HepG2 (cell line): Measurements from ENCODE around the gene FGFR1OP2. TPM values are rescaled to one million over a fixed set of nuclear protein-coding genes. Genes with fewer than 3 reads are reported as not detected.
A peak's percentile ranks its signal among the peaks of the same experiment; 100 is the strongest.

ENCODE experiments used
- ATAC-seq: fragments of 200-7000 bp; cut with Tn5 transposase; 3 replicates; pipeline ENCODE4 v1.9.1; 2020; ENCODE audit warnings: mild to moderate bottlenecking, moderate library complexity
- BruUV-seq: library from RNA; stranded (reverse); fragments of 400-500 nt; replicated peaks from 2 replicates; lab custom pipeline; 2021; lab: Mats Ljungman, UMichigan
- CTCF ChIA-PET: fragments of 300-600 bp; formaldehyde crosslinking; extraction: SDS; loops from one replicate; lab custom pipeline; 2021; ENCODE audit warnings: low total read pairs, inconsistent platforms, low intra/inter-chr PET ratio; lab: Yijun Ruan, JAX
- POLR2A ChIA-PET: fragments of 350-600 bp; sonication (Branson Sonifier 250); formaldehyde crosslinking; loops from one replicate; lab custom pipeline; 2020; ENCODE audit warnings: antibody characterized with exemption, inconsistent platforms; lab: Yijun Ruan, JAX
- DNase-seq: peaks from one replicate; pipeline ENCODE4 v3.0.0-alpha.2; 2015; ENCODE audit warnings: low spot score
- FAIRE-seq: peaks from 3 replicates; lab custom pipeline; 2011; peaks lifted over from hg19 to GRCh38; lab: Jason Lieb, UNC
- H2AFZ ChIP-seq: one replicate; pipeline ENCODE4 v1.6.1; 2011; ENCODE audit warnings: low read length, inconsistent platforms
- H3K27ac ChIP-seq: fragments of 300-600 bp; 3 replicates; pipeline ENCODE4 v1.8.0; 2011; ENCODE audit warnings: mixed run types, mild to moderate bottlenecking, mixed read lengths, low read length, inconsistent platforms; ENCODE audit not compliant: insufficient read depth; ENCODE audit errors: extremely low read length
- H3K27me3 ChIP-seq, 2 experiments: fragments of 200-600 bp in 1 of 2; 2 replicates in 1 of 2; 3 replicates in 1 of 2; pipeline versions ENCODE4 v1.6.0 to v1.8.0; 2011; ENCODE audit warnings: low read length in 2 of 2, mild to moderate bottlenecking in 2 of 2, moderate library complexity in 2 of 2, inconsistent platforms in 1 of 2; ENCODE audit not compliant: insufficient read depth in 2 of 2, control insufficient read depth in 1 of 2
- H3K36me3 ChIP-seq, 2 experiments: fragments of 200-600 bp in 1 of 2; replicated peaks in 1 of 2; 2 replicates in 1 of 2; 3 replicates in 1 of 2; pipeline versions ENCODE4 v1.5.1 to v1.8.0; 2011; ENCODE audit warnings: low read length in 2 of 2, inconsistent platforms in 1 of 2; ENCODE audit not compliant: insufficient read depth in 2 of 2, control insufficient read depth in 1 of 2
- H3K4me1 ChIP-seq: 2 replicates; pipeline ENCODE4 v1.5.1; 2012; ENCODE audit warnings: low read length, inconsistent platforms; ENCODE audit not compliant: insufficient read depth
- H3K4me2 ChIP-seq: 2 replicates; pipeline ENCODE4 v1.6.0; 2011; ENCODE audit warnings: low read depth, low read length, inconsistent platforms
- H3K4me3 ChIP-seq, 3 experiments: fragments of 200-600 bp in 1 of 3; sonication (generic), shearing (Covaris generic) in 1 of 3; replicated peaks in 1 of 3; 2 replicates each; pipeline ENCODE4 v1.5.1; 2011 to 2016; ENCODE audit warnings: low read length in 3 of 3, inconsistent platforms in 2 of 3, low read depth in 2 of 3, mild to moderate bottlenecking in 2 of 3, control low read depth in 1 of 3, mixed read lengths in 1 of 3; ENCODE audit not compliant: insufficient read depth in 1 of 3
- H3K79me2 ChIP-seq: one replicate; pipeline ENCODE4 v1.6.1; 2011; ENCODE audit warnings: low read length, inconsistent platforms; ENCODE audit not compliant: insufficient read depth
- H3K9ac ChIP-seq: 2 replicates; pipeline ENCODE4 v1.6.0; 2011; ENCODE audit warnings: mild to moderate bottlenecking, low read depth, low read length, inconsistent platforms; ENCODE audit not compliant: insufficient read depth
- H3K9me3 ChIP-seq: 2 replicates; pipeline ENCODE4 v1.5.1; 2012; ENCODE audit warnings: mild to moderate bottlenecking, low read length
- H4K20me1 ChIP-seq: 2 replicates; pipeline ENCODE4 v1.6.0; 2011; ENCODE audit warnings: inconsistent platforms, mild to moderate bottlenecking, low read length, moderate library complexity; ENCODE audit not compliant: insufficient read depth
- AKAP8 ChIP-seq: sonication (generic); formaldehyde crosslinking; IDR thresholded peaks from 2 replicates; pipeline ENCODE4 v1.5.1; 2020; ENCODE audit warnings: mild to moderate bottlenecking, missing genetic modification reagents
- CEBPB ChIP-seq: IDR thresholded peaks from 2 replicates; pipeline ENCODE4 v1.6.1; 2011; ENCODE audit warnings: low read depth, low read length, improper control_type of control experiment, borderline replicate concordance
- ETV6 ChIP-seq: sonication (generic); formaldehyde crosslinking; conservative IDR thresholded peaks from 2 replicates; pipeline ENCODE4 v1.4.0; 2020; ENCODE audit warnings: missing genetic modification reagents
- MEIS1 ChIP-seq: sonication (generic); formaldehyde crosslinking; IDR thresholded peaks from 2 replicates; pipeline ENCODE4 v1.9.0; 2021; ENCODE audit warnings: mild to moderate bottlenecking, missing genetic modification reagents, moderate library complexity, borderline replicate concordance
- NR2F1 ChIP-seq, 2 experiments: fragments of 450-650 bp in 1 of 2; formaldehyde crosslinking in 1 of 2; IDR thresholded peaks; 2 replicates each; pipeline versions ENCODE4 v1.5.0 to v1.6.1; 2016 to 2020; ENCODE audit warnings: mild to moderate bottlenecking in 1 of 2, missing compliant biosample characterization in 1 of 2, missing genetic modification reagents in 1 of 2, moderate library complexity in 1 of 2
- ONECUT2 ChIP-seq: sonication (generic); formaldehyde crosslinking; IDR thresholded peaks from 2 replicates; pipeline ENCODE4 v1.4.0; 2020; ENCODE audit warnings: missing genetic modification reagents
- SAFB2 ChIP-seq: sonication (generic); formaldehyde crosslinking; IDR thresholded peaks from 2 replicates; pipeline ENCODE4 v1.5.1; 2020; ENCODE audit warnings: missing genetic modification reagents, low read depth, mild to moderate bottlenecking, borderline replicate concordance
- SALL2 ChIP-seq: sonication (generic); formaldehyde crosslinking; IDR thresholded peaks from 2 replicates; pipeline ENCODE4 v1.8.1; 2023; ENCODE audit warnings: mild to moderate bottlenecking, missing genetic modification reagents, inconsistent platforms
- SIN3B ChIP-seq: fragments of 150-350 bp; IDR thresholded peaks from 2 replicates; pipeline ENCODE4 v1.6.1; 2014; ENCODE audit warnings: low read length
- WGBS: methylation state at CpG from one replicate; pipeline ENCODE4 v1.1.6; 2017; ENCODE audit warnings: low lambda C conversion rate; 5-methylcytosine and 5-hydroxymethylcytosine counted together
- in situ Hi-C: cut with HindIII; loops from 2 replicates; pipeline ENCODE4 v1.10.0; 2017; ENCODE audit warnings: low pct_unique_long_range_greater_than_20kb; ENCODE audit not compliant: extremely low pct_ligation_motif_present
- intact Hi-C: fragments of 100-400 bp; cut with micrococcal nuclease; formaldehyde crosslinking; loops from one replicate; pipeline ENCODE4 v1.10.0; 2022; ENCODE audit not compliant: unreplicated experiment
- polyA plus RNA-seq, 8 experiments: library from polyadenylated mRNA; depleted of rRNA in 3 of 8; stranded (reverse) in 7 of 8; unstranded in 1 of 8; fragments of >200 nt; fragmentation: Illumina TruSeq in 4 of 8; extraction: Trizol in 4 of 8; gene quantifications; 2 replicates each; pipeline versions ENCODE4 v1.2.1 to v1.2.3, GENCODE V29; 2011 to 2016; ENCODE audit warnings: low read depth in 4 of 8, missing spikeins in 1 of 8, mixed read lengths in 1 of 8; ENCODE audit not compliant: insufficient read depth in 1 of 8
- total RNA-seq, 5 experiments: library from RNA; depleted of rRNA; stranded (reverse); fragments of >200 nt; fragmentation: Illumina TruSeq; extraction: Trizol; gene quantifications; 2 replicates each; pipeline ENCODE4 v1.2.3, GENCODE V29; 2016; ENCODE audit warnings: low read depth in 1 of 5
- TF ChIP-seq, protein P1 (sequence below): sonication (generic); formaldehyde crosslinking; IDR thresholded peaks from 2 replicates; pipeline ENCODE4 v1.5.1; 2020; ENCODE audit warnings: missing genetic modification reagents, mild to moderate bottlenecking, borderline replicate concordance
- TF ChIP-seq, protein P2 (sequence below): sonication (generic); formaldehyde crosslinking; conservative IDR thresholded peaks from 2 replicates; pipeline ENCODE4 v1.4.0; 2020; ENCODE audit warnings: missing genetic modification reagents
- TF ChIP-seq, protein P3 (sequence below): sonication (generic); formaldehyde crosslinking; IDR thresholded peaks from 2 replicates; pipeline ENCODE4 v1.4.0; 2020; ENCODE audit warnings: low read depth, missing genetic modification reagents
- TF ChIP-seq, protein P4 (sequence below): sonication (generic); formaldehyde crosslinking; IDR thresholded peaks from 2 replicates; pipeline ENCODE4 v1.5.0; 2020; ENCODE audit warnings: missing genetic modification reagents
- TF ChIP-seq, protein P5 (sequence below): sonication (generic); formaldehyde crosslinking; IDR thresholded peaks from 2 replicates; pipeline ENCODE4 v1.8.1; 2023; ENCODE audit warnings: missing genetic modification reagents, mild to moderate bottlenecking, borderline replicate concordance

Gene FGFR1OP2
- total and polyA plus RNA-seq, 2 of the 13 experiments (the other 11 are each of a cell fraction or from before 2014, with no cell fraction given): 18.3 to 38.1 TPM

DNA sequence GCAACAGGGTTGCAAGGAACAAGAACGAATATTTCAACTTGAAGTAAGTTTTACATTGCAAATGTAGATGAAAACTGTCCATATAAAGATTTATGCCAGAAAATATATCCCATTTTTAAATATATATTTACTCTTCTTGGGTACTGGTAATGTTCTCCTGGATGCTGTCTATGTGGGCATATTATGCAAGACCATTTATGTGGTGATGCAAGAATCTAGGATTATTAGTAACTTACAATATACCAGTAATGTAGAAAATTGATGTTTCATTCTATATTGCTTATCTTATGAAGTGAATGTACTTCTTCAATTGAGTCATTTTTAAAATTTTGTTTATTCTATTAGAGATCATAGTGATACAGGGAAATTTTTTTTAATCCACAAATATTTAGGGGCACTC, 25.1 kb downstream of the FGFR1OP2 start:
- no peak for ATAC-seq

DNA sequence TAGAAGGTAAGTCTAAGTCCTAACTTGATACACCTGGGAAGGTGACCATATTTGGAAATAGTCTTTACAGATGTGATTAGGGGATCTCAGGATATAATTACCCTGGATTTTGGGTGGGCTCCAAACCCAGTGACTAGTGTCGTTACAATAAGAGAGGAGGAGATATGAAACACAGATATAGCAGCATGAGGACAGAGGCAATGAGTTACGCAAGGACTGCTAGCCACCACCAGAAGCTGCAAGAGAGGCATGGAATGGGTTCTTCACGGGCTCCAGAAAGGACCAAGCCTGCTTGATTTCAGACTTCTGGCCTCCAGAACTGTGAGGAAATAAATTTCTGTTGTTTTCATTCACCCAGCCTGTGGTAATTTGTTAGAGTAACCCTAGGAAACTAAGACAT, 28.6 kb downstream of the FGFR1OP2 start:
- DNase-seq: no peak
- no peak overlapping the region for H3K27ac ChIP-seq
- intact Hi-C loops: no loop called here
- H3K36me3 ChIP-seq: peaks cover 0 to 11% of the 10 kb centered on the region in 2 experiments; a peak in 2 of 5 replicates
- no peak overlapping the region for H3K4me2 ChIP-seq
- H3K4me1 ChIP-seq: no peaks in the 10 kb centered on the region
- no peak for ATAC-seq
- no TSS peak for BruUV-seq
- no peaks in the 10 kb centered on the region for H3K9me3 ChIP-seq
- H3K9ac ChIP-seq: no peak overlapping the region
- ChIA-PET POLR2A (no interaction called here), CTCF (no interaction called here)
- H3K27me3 ChIP-seq: no peaks in the 10 kb centered on the region
- no peak for FAIRE-seq
- no peaks in the 10 kb centered on the region for H4K20me1 ChIP-seq
- in situ Hi-C loops: no loop called here
- H2AFZ ChIP-seq: no peak overlapping the region
- WGBS: 100% methylated on average over 3 of the region's 3 CpGs
- no peak overlapping the region for H3K4me3 ChIP-seq
- no peaks in the 10 kb centered on the region for H3K79me2 ChIP-seq
- TF ChIP-seq NR2F1 (CRISPR knock-in tag; IDR thresholded peaks at IDR 0.05) (no peak), ONECUT2 (CRISPR knock-in tag) (no peak)
- TF ChIP-seq, protein P1, sequence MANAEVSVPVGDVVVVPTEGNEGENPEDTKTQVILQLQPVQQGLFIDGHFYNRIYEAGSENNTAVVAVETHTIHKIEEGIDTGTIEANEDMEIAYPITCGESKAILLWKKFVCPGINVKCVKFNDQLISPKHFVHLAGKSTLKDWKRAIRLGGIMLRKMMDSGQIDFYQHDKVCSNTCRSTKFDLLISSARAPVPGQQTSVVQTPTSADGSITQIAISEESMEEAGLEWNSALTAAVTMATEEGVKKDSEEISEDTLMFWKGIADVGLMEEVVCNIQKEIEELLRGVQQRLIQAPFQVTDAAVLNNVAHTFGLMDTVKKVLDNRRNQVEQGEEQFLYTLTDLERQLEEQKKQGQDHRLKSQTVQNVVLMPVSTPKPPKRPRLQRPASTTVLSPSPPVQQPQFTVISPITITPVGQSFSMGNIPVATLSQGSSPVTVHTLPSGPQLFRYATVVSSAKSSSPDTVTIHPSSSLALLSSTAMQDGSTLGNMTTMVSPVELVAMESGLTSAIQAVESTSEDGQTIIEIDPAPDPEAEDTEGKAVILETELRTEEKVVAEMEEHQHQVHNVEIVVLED (CRISPR knock-in tag): no peak
- TF ChIP-seq, protein P2, sequence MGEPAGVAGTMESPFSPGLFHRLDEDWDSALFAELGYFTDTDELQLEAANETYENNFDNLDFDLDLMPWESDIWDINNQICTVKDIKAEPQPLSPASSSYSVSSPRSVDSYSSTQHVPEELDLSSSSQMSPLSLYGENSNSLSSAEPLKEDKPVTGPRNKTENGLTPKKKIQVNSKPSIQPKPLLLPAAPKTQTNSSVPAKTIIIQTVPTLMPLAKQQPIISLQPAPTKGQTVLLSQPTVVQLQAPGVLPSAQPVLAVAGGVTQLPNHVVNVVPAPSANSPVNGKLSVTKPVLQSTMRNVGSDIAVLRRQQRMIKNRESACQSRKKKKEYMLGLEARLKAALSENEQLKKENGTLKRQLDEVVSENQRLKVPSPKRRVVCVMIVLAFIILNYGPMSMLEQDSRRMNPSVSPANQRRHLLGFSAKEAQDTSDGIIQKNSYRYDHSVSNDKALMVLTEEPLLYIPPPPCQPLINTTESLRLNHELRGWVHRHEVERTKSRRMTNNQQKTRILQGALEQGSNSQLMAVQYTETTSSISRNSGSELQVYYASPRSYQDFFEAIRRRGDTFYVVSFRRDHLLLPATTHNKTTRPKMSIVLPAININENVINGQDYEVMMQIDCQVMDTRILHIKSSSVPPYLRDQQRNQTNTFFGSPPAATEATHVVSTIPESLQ: no peak
- TF ChIP-seq, protein P3, sequence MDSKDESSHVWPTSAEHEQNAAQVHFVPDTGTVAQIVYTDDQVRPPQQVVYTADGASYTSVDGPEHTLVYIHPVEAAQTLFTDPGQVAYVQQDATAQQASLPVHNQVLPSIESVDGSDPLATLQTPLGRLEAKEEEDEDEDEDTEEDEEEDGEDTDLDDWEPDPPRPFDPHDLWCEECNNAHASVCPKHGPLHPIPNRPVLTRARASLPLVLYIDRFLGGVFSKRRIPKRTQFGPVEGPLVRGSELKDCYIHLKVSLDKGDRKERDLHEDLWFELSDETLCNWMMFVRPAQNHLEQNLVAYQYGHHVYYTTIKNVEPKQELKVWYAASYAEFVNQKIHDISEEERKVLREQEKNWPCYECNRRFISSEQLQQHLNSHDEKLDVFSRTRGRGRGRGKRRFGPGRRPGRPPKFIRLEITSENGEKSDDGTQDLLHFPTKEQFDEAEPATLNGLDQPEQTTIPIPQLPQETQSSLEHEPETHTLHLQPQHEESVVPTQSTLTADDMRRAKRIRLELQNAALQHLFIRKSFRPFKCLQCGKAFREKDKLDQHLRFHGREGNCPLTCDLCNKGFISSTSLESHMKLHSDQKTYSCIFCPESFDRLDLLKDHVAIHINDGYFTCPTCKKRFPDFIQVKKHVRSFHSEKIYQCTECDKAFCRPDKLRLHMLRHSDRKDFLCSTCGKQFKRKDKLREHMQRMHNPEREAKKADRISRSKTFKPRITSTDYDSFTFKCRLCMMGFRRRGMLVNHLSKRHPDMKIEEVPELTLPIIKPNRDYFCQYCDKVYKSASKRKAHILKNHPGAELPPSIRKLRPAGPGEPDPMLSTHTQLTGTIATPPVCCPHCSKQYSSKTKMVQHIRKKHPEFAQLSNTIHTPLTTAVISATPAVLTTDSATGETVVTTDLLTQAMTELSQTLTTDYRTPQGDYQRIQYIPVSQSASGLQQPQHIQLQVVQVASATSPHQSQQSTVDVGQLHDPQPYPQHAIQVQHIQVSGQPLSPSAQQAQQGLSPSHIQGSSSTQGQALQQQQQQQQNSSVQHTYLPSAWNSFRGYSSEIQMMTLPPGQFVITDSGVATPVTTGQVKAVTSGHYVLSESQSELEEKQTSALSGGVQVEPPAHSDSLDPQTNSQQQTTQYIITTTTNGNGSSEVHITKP (CRISPR knock-in tag): no peak
- TF ChIP-seq, protein P4, sequence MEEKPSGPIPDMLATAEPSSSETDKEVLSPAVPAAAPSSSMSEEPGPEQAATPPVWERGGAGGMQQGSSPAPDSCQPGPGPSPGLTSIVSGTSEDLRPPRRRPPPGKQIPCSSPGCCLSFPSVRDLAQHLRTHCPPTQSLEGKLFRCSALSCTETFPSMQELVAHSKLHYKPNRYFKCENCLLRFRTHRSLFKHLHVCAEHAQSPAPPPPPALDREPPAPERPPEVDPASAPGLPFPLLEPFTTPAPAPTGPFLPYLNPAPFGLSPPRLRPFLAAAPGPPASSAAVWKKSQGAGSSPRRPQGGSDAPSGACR (CRISPR knock-in tag): no peak

More for the DNA sequence above, 25.1 kb downstream of the FGFR1OP2 start:
- FAIRE-seq: no peak
- no peak overlapping the region for H2AFZ ChIP-seq
- H3K27me3 ChIP-seq: no peaks in the 10 kb centered on the region
- H3K4me1 ChIP-seq: no peaks in the 10 kb centered on the region
- intact Hi-C loops (no loop called here), in situ Hi-C loops (no loop called here)
- no peak overlapping the region for H3K4me3 ChIP-seq
- no TSS peak for BruUV-seq
- POLR2A ChIA-PET: no interaction called here
- no peaks in the 10 kb centered on the region for H4K20me1 ChIP-seq
- peaks cover 0 to 25% of the 10 kb centered on the region in 2 experiments; a peak in 3 of 5 replicates for H3K36me3 ChIP-seq
- DNase-seq: no peak
- no peaks in the 10 kb centered on the region for H3K9me3 ChIP-seq
- H3K9ac ChIP-seq: no peak overlapping the region
- CTCF ChIA-PET: no interaction called here
- no peak overlapping the region for H3K4me2 ChIP-seq
- TF ChIP-seq CEBPB (peak; percentile 54), SIN3B (no peak), SAFB2 (CRISPR knock-in tag) (no peak), ETV6 (CRISPR knock-in tag) (no peak), AKAP8 (CRISPR knock-in tag) (no peak), SALL2 (no peak), MEIS1 (no peak)
- TF ChIP-seq, protein P5, sequence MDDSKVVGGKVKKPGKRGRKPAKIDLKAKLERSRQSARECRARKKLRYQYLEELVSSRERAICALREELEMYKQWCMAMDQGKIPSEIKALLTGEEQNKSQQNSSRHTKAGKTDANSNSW: no peak
- H3K27ac ChIP-seq: no peak overlapping the region
- 100% methylated on average over 1 of the region's 1 CpG for WGBS
- no peaks in the 10 kb centered on the region for H3K79me2 ChIP-seq
